GM21390 (cell line): Measurements from ENCODE around the gene NID2.

Experiments
- ATAC-seq: cut with Tn5 transposase; IDR thresholded peaks from one replicate; pipeline ENCODE4 v1.9.1; 2021; ENCODE audit not compliant: unreplicated experiment

The NID2 gene

GRCh38 chr14:52003324-52003723 is 65.5 kb downstream of the NID2 start:
- no peak for ATAC-seq

- no peak for ATAC-seq
Observed at GRCh38 chr14:52002542-52002941, 66.3 kb downstream of the NID2 start.

GRCh38 chr14:52000696-52001095 is 68.2 kb downstream of the NID2 start:
- ATAC-seq, result no peak

GRCh38 chr14:52000019-52000582 is 68.8 kb downstream of the NID2 start:
- no peak for ATAC-seq

- no peak for ATAC-seq
Observed at GRCh38 chr14:51999084-51999483, 69.8 kb downstream of the NID2 start.

- ATAC-seq, result no peak
Observed at GRCh38 chr14:51998348-51998747, 70.5 kb downstream of the NID2 start.

- ATAC-seq, result no peak
Observed at GRCh38 chr14:51996148-51996746, 72.6 kb downstream of the NID2 start.

- ATAC-seq, result no peak
Observed at GRCh38 chr14:51993285-51993920, 75.5 kb downstream of the NID2 start.

- ATAC-seq, result no peak
Observed at GRCh38 chr14:51990488-51990887, 78.4 kb downstream of the NID2 start.

- ATAC-seq, result peak; percentile 92
Observed at GRCh38 chr14:51989293-51990234, 79.3 kb downstream of the NID2 start, which contains the start of gene RTRAF. Gene RTRAF, plus strand, starts transcription at chr14:51989546. Its CDS starts 94 bp downstream, at chr14:51989640.

- no peak for ATAC-seq
Observed at GRCh38 chr14:51988221-51988620, 80.6 kb downstream of the NID2 start.

GRCh38 chr14:51981218-51981854 is 87.5 kb downstream of the NID2 start:
- peak; percentile 73 for ATAC-seq

GRCh38 chr14:51979088-51979709 is 89.7 kb downstream of the NID2 start:
- ATAC-seq, result no peak

GRCh38 chr14:51978681-51979085 is 90.2 kb downstream of the NID2 start:
- ATAC-seq, result no peak

- ATAC-seq, result no peak
Observed at GRCh38 chr14:51977075-51977474, 91.8 kb downstream of the NID2 start.

- ATAC-seq, result no peak
Observed at GRCh38 chr14:51972566-51972965, 96.3 kb downstream of the NID2 start.

GRCh38 chr14:51969852-51970540 is 98.9 kb downstream of the NID2 start:
- no peak for ATAC-seq

- ATAC-seq, result no peak
Observed at GRCh38 chr14:51967521-51967920, 101.3 kb downstream of the NID2 start.

GRCh38 chr14:51963286-51963685 is 105.6 kb downstream of the NID2 start:
- no peak for ATAC-seq

GRCh38 chr14:51962711-51963110 is 106.1 kb downstream of the NID2 start:
- ATAC-seq, result no peak
